ENCODE measurements around the gene SECTM1. TPM values are rescaled to one million over a fixed set of nuclear protein-coding genes. Genes with fewer than 3 reads are reported as not detected.

Gene SECTM1
- total and polyA plus RNA-seq, 8 donors: 0.74 to 7.4 (median 1.6) TPM

DNA sequence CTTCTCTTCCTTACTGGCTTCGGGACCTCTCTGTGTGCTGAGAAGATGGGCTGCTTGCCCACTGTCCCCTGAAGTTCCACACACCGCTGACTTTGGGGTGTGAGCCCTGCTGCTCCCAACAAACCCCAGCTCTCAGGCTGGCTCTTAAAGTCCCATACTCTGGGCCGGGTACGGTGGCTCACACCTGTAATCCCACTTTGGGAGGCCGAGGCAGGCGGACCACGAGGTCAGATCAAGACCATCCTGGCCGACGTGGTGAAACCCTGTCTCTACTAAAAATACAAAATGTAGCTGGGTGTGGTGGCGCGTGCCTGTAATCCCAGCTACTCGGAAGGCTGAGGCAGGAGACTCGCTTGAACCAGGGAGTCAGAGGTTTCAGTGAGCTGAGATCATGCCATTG lies 33.3 kb downstream of the SECTM1 start:
- H3K36me3 ChIP-seq: no peaks in the 10 kb centered on the region
- H3K9me3 ChIP-seq: no peaks in the 10 kb centered on the region
- no peak overlapping the region for H3K4me3 ChIP-seq
- FAIRE-seq: no peak
- no peaks in the 10 kb centered on the region for H3K27me3 ChIP-seq
- intact Hi-C loops (cut with DNase I): no loop called here
- no peak for ATAC-seq
- no peak overlapping the region for H3K27ac ChIP-seq
- TF ChIP-seq, protein P1, sequence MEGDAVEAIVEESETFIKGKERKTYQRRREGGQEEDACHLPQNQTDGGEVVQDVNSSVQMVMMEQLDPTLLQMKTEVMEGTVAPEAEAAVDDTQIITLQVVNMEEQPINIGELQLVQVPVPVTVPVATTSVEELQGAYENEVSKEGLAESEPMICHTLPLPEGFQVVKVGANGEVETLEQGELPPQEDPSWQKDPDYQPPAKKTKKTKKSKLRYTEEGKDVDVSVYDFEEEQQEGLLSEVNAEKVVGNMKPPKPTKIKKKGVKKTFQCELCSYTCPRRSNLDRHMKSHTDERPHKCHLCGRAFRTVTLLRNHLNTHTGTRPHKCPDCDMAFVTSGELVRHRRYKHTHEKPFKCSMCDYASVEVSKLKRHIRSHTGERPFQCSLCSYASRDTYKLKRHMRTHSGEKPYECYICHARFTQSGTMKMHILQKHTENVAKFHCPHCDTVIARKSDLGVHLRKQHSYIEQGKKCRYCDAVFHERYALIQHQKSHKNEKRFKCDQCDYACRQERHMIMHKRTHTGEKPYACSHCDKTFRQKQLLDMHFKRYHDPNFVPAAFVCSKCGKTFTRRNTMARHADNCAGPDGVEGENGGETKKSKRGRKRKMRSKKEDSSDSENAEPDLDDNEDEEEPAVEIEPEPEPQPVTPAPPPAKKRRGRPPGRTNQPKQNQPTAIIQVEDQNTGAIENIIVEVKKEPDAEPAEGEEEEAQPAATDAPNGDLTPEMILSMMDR (IDR thresholded peaks at IDR 0.05): no peak
- peaks cover 13 to 31% (median 16%) of the 10 kb centered on the region in 3 donors for H3K4me1 ChIP-seq
- WGBS, 2 donors: 85 to 92% methylated on average over 13 of the region's 13 CpGs
- DNase-seq: no peak

- Histone ChIP-seq H3K36me3 (no peaks in the 10 kb centered on the region), H3K4me3 (no peak overlapping the region), H3K4me1 (peaks cover 14 to 34% (median 17%) of the 10 kb centered on the region in 3 donors), H3K9me3 (no peaks in the 10 kb centered on the region), H3K27ac (no peak overlapping the region), H3K27me3 (no peaks in the 10 kb centered on the region)
- ATAC-seq (no peak), FAIRE-seq (no peak), DNase-seq (no peak)
- TF ChIP-seq, protein P1 (IDR thresholded peaks at IDR 0.05): no peak
- intact Hi-C loops (cut with DNase I): no loop called here
- 89 to 92% methylated on average over 10 of the region's 10 CpGs for WGBS, 2 donors
These were observed 34.1 kb downstream of the SECTM1 start for GRCh38 chr17:82299452-82299851.

- Histone ChIP-seq H3K36me3 (no peaks in the 10 kb centered on the region), H3K9me3 (no peaks in the 10 kb centered on the region), H3K4me3 (peak overlapping the region; percentile 1 to 44 (median 28)), H3K27me3 (no peaks in the 10 kb centered on the region), H3K27ac (peak overlapping the region; percentile 85 to 98 (median 92)), H3K4me1 (peaks cover 14 to 40% (median 24%) of the 10 kb centered on the region in 3 donors)
- WGBS, 2 donors: 74 to 82% methylated on average over 27 of the region's 27 CpGs
- FAIRE-seq: no peak
- no peak for ATAC-seq
- TF ChIP-seq, protein P1 (IDR thresholded peaks at IDR 0.05): no peak
- intact Hi-C loops (cut with DNase I): no loop called here
- peak in 1 of 6 donors; percentile 74 for DNase-seq
These were observed 34.8 kb downstream of the SECTM1 start for GRCh38 chr17:82298538-82299421.

GRCh38 chr17:82297714-82298537 lies 35.6 kb downstream of the SECTM1 start:
- Histone ChIP-seq H3K9me3 (no peaks in the 10 kb centered on the region), H3K36me3 (no peaks in the 10 kb centered on the region), H3K4me3 (peak overlapping the region; percentile 1 to 44 (median 28)), H3K27ac (peak overlapping the region; percentile 85 to 98 (median 92)), H3K27me3 (no peaks in the 10 kb centered on the region), H3K4me1 (peaks cover 14 to 43% (median 24%) of the 10 kb centered on the region in 3 donors)
- ATAC-seq (peak; percentile 75 to 87 (median 80)), FAIRE-seq (no peak), DNase-seq (peak; percentile 88 to 94 (median 91))
- intact Hi-C loops (cut with DNase I): no loop called here
- WGBS, 2 donors: 4% methylated on average over 34 to 36 of the region's 36 CpGs
- TF ChIP-seq, protein P1 (IDR thresholded peaks at IDR 0.05): no peak

All from pancreas (tissue), 10 donors.